8988T (cell line): Measurements from ENCODE around the gene SOX10.

ENCODE experiments used
- DNase-seq: peaks from one replicate; pipeline ENCODE4 v3.0.0; 2011

Gene SOX10

GRCh38 chr22:37929390-37929789 is 55.0 kb downstream of the SOX10 start:
- no peak for DNase-seq

- no peak for DNase-seq
These were observed 56.8 kb downstream of the SOX10 start for GRCh38 chr22:37927637-37927936.

GRCh38 chr22:37926771-37927636 is 57.4 kb downstream of the SOX10 start:
- DNase-seq = no peak

- DNase-seq = no peak
These were observed 58.0 kb downstream of the SOX10 start for GRCh38 chr22:37926358-37926757.

GRCh38 chr22:37925767-37926166 is 58.6 kb downstream of the SOX10 start:
- DNase-seq = no peak

- no peak for DNase-seq
These were observed 59.0 kb downstream of the SOX10 start for GRCh38 chr22:37925330-37925729.

GRCh38 chr22:37924386-37925065 is 59.8 kb downstream of the SOX10 start:
- DNase-seq = no peak

GRCh38 chr22:37923927-37924326 is 60.4 kb downstream of the SOX10 start:
- DNase-seq = no peak
